Right lobe of liver (tissue), 4 donors: ENCODE data around the gene DDX28.

Source experiments
- POLR2A ChIP-seq: fragments of 450-650 bp; IDR thresholded peaks from one replicate; pipeline ENCODE4 v1.6.1; 2017; ENCODE audit warnings: antibody characterized with exemption, mild to moderate bottlenecking
- TF ChIP-seq, protein P1 (sequence below), 4 donors: fragments of 200-600 bp in 3 of 4; fragments of 450-650 bp in 1 of 4; IDR thresholded peaks; one replicate each; pipeline versions ENCODE4 v1.5.1 to v1.8.0; 2016 to 2022; ENCODE audit warnings: antibody characterized with exemption in 4 of 4, mild to moderate bottlenecking in 2 of 4
- donor health status: DM: no; HTN: no; CAD: no.
- donor health status: DM: no; HTN: no; CAD: no.
- donor health status: DM: no; HTN: yes; CAD: no.

DNA sequence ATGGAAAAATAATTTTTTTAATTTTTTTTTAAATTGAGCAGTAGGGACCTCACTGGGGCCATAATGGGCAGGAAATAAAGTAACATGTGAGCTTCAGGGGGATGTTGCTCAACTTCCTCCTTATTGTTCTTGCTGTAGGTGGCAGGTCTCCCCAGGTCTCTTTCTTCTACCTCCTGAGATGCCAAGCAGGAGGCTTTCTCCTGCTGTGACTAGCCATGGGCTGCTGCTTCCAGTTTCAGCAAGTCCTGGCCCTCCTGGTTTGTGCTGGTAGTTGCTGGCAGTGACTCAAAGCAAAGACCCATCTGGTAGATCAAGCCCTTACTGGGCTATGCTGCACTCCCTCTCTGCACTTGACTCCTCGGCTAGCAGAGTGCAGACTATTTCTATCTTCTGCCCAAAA, 9.6 kb downstream of the DDX28 start:
- TF ChIP-seq POLR2A, result no peak
- TF ChIP-seq, protein P1, sequence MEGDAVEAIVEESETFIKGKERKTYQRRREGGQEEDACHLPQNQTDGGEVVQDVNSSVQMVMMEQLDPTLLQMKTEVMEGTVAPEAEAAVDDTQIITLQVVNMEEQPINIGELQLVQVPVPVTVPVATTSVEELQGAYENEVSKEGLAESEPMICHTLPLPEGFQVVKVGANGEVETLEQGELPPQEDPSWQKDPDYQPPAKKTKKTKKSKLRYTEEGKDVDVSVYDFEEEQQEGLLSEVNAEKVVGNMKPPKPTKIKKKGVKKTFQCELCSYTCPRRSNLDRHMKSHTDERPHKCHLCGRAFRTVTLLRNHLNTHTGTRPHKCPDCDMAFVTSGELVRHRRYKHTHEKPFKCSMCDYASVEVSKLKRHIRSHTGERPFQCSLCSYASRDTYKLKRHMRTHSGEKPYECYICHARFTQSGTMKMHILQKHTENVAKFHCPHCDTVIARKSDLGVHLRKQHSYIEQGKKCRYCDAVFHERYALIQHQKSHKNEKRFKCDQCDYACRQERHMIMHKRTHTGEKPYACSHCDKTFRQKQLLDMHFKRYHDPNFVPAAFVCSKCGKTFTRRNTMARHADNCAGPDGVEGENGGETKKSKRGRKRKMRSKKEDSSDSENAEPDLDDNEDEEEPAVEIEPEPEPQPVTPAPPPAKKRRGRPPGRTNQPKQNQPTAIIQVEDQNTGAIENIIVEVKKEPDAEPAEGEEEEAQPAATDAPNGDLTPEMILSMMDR (IDR thresholded peaks at IDR 0.05), result no peak
